ENCODE data around the gene JMJD8. TPM values are rescaled to one million over a fixed set of nuclear protein-coding genes. Genes with fewer than 3 reads are reported as not detected.
A peak's percentile ranks its signal among the peaks of the same experiment; 100 is the strongest.

JMJD8 gene
- polyA plus RNA-seq, 3 donors = 28.7 to 45.3 (median 33.5) TPM

DNA sequence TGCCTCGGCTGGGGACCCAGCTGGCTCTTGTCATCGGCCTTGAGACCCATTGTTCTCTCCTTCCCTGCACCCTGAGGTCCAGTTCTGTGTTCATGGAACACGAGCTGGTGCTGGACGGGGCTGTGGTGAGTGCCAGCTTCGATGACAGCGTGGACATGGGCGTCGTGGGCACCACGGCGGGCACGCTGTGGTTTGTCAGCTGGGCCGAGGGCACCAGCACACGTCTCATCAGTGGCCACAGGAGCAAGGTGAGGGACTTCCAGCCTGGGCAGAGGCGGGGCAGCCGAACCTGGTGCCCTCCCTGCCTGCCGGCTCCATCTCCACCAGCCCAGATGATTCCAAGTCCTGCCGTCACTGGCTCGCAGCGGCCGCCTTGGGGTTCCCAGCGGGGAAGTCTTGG lies 21.5 kb downstream of the JMJD8 start:
- 95% methylated on average over 21 of the region's 21 CpGs for WGBS (ENCODE audit: insufficient coverage)
- Histone ChIP-seq H3K9ac (ENCODE audit: insufficient read depth, low read length, poor library complexity, severe bottlenecking) (no peak overlapping the region), H3K4me2 (replicated peaks; ENCODE audit: extremely low read depth, low read length, poor library complexity, severe bottlenecking) (no peak overlapping the region), H3K4me1 (ENCODE audit: control insufficient read depth in 1 of 2, insufficient read depth in 2 of 2, low read length in 2 of 2) (peaks cover 15 to 20% of the 10 kb centered on the region in 2 donors), H3K36me3 (replicated peaks in 1 of 2; ENCODE audit: control insufficient read depth in 1 of 2, insufficient read depth in 2 of 2, low read length in 2 of 2) (no peaks in the 10 kb centered on the region), H3K9me3 (replicated peaks in 1 of 2; ENCODE audit: control insufficient read depth in 1 of 2, insufficient read depth in 1 of 2, low read length in 2 of 2) (no peaks in the 10 kb centered on the region), H3K27me3 (ENCODE audit: control insufficient read depth in 2 of 2, insufficient read depth in 2 of 2, low read length in 2 of 2) (no peaks in the 10 kb centered on the region), H3K79me2 (ENCODE audit: insufficient read depth, low read length) (no peaks in the 10 kb centered on the region), H4K20me1 (ENCODE audit: insufficient read depth, low read length) (no peaks in the 10 kb centered on the region), H3K27ac (ENCODE audit: low read depth in 1 of 2, low read length in 2 of 2) (no peak overlapping the region), H3K4me3 (replicated peaks in 1 of 3; ENCODE audit: low read depth in 2 of 3, low read length in 3 of 3) (no peak overlapping the region), H2AFZ (ENCODE audit: insufficient read depth, low read depth, low read length, poor library complexity, severe bottlenecking) (no peak overlapping the region)
- H3K9me3 Mint-ChIP-seq = no peaks in the 10 kb centered on the region
- H3K27ac Mint-ChIP-seq = peak overlapping the region in 1 of 7 donors; percentile 20
- TF ChIP-seq, protein P1, sequence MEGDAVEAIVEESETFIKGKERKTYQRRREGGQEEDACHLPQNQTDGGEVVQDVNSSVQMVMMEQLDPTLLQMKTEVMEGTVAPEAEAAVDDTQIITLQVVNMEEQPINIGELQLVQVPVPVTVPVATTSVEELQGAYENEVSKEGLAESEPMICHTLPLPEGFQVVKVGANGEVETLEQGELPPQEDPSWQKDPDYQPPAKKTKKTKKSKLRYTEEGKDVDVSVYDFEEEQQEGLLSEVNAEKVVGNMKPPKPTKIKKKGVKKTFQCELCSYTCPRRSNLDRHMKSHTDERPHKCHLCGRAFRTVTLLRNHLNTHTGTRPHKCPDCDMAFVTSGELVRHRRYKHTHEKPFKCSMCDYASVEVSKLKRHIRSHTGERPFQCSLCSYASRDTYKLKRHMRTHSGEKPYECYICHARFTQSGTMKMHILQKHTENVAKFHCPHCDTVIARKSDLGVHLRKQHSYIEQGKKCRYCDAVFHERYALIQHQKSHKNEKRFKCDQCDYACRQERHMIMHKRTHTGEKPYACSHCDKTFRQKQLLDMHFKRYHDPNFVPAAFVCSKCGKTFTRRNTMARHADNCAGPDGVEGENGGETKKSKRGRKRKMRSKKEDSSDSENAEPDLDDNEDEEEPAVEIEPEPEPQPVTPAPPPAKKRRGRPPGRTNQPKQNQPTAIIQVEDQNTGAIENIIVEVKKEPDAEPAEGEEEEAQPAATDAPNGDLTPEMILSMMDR (IDR thresholded peaks at IDR 0.05) = no peak
- H3K36me3 Mint-ChIP-seq = peaks cover 0 to 6% of the 10 kb centered on the region in 2 donors
- no peak overlapping the region for H3K4me3 Mint-ChIP-seq
- peaks cover 11% of the 10 kb centered on the region for H3K4me1 Mint-ChIP-seq
- H3K27me3 Mint-ChIP-seq (ENCODE audit: low read depth in 3 of 3) = peaks cover 0 to 2% (median 2%) of the 10 kb centered on the region in 3 donors
- intact Hi-C loops (cut with micrococcal nuclease) = loop anchor here in 1 of 2 donors (2.0 to 5.0 kb wide), 2 partner anchors 16 to 85 kb away; no protein-coding TSS in a partner anchor
- no peak for DNase-seq

DNA sequence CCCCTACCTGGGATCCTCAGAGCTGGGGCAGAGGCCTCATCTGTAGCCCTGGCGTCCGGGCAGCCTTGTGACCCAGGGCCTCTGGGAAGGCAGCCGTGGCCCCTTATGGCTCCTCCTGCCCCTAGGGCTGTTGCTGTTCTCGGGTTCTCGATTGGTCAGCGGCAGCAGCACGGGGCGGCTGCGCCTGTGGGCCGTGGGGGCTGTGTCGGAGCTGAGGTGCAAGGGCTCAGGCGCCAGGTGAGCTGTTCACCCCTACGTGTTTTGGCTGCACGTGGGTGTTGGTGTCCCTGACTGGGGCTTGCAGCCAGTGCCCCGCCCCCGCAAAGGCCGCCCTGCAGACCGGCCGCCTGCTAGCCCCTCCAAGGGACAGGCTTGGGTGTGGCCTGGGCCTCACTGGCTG lies 22.0 kb downstream of the JMJD8 start:
- Histone ChIP-seq H3K4me1 (ENCODE audit: control insufficient read depth in 1 of 2, insufficient read depth in 2 of 2, low read length in 2 of 2) (peaks cover 11 to 16% of the 10 kb centered on the region in 2 donors), H2AFZ (ENCODE audit: insufficient read depth, low read depth, low read length, poor library complexity, severe bottlenecking) (no peak overlapping the region), H3K36me3 (replicated peaks in 1 of 2; ENCODE audit: control insufficient read depth in 1 of 2, insufficient read depth in 2 of 2, low read length in 2 of 2) (no peaks in the 10 kb centered on the region), H3K27me3 (ENCODE audit: control insufficient read depth in 2 of 2, insufficient read depth in 2 of 2, low read length in 2 of 2) (no peaks in the 10 kb centered on the region), H3K9me3 (replicated peaks in 1 of 2; ENCODE audit: control insufficient read depth in 1 of 2, insufficient read depth in 1 of 2, low read length in 2 of 2) (no peaks in the 10 kb centered on the region), H3K9ac (ENCODE audit: insufficient read depth, low read length, poor library complexity, severe bottlenecking) (no peak overlapping the region), H3K4me3 (replicated peaks in 1 of 3; ENCODE audit: low read depth in 2 of 3, low read length in 3 of 3) (no peak overlapping the region), H4K20me1 (ENCODE audit: insufficient read depth, low read length) (no peaks in the 10 kb centered on the region), H3K4me2 (replicated peaks; ENCODE audit: extremely low read depth, low read length, poor library complexity, severe bottlenecking) (no peak overlapping the region), H3K79me2 (ENCODE audit: insufficient read depth, low read length) (no peaks in the 10 kb centered on the region), H3K27ac (ENCODE audit: low read depth in 1 of 2, low read length in 2 of 2) (no peak overlapping the region)
- Mint-ChIP-seq H3K27me3 (ENCODE audit: low read depth in 3 of 3) (peaks cover 0 to 2% (median 2%) of the 10 kb centered on the region in 3 donors), H3K27ac (no peak overlapping the region), H3K4me1 (peaks cover 10% of the 10 kb centered on the region), H3K36me3 (peaks cover 0 to 6% of the 10 kb centered on the region in 2 donors), H3K9me3 (no peaks in the 10 kb centered on the region), H3K4me3 (no peak overlapping the region)
- intact Hi-C loops (cut with micrococcal nuclease) = loop anchor here in 1 of 2 donors (2.0 to 5.0 kb wide), 2 partner anchors 17 to 85 kb away; no protein-coding TSS in a partner anchor
- 96% methylated on average over 17 of the region's 19 CpGs for WGBS (ENCODE audit: insufficient coverage)
- TF ChIP-seq, protein P1 (IDR thresholded peaks at IDR 0.05) = no peak
- DNase-seq = no peak
